ENCODE measurements around the gene SALL2. TPM values are rescaled to one million over a fixed set of nuclear protein-coding genes. Genes with fewer than 3 reads are reported as not detected.

Gene SALL2
- total and polyA plus RNA-seq, 2 of the 8 experiments (the other 6 are each of a cell fraction or from before 2014, with no cell fraction given) = 310 to 360 TPM

DNA sequence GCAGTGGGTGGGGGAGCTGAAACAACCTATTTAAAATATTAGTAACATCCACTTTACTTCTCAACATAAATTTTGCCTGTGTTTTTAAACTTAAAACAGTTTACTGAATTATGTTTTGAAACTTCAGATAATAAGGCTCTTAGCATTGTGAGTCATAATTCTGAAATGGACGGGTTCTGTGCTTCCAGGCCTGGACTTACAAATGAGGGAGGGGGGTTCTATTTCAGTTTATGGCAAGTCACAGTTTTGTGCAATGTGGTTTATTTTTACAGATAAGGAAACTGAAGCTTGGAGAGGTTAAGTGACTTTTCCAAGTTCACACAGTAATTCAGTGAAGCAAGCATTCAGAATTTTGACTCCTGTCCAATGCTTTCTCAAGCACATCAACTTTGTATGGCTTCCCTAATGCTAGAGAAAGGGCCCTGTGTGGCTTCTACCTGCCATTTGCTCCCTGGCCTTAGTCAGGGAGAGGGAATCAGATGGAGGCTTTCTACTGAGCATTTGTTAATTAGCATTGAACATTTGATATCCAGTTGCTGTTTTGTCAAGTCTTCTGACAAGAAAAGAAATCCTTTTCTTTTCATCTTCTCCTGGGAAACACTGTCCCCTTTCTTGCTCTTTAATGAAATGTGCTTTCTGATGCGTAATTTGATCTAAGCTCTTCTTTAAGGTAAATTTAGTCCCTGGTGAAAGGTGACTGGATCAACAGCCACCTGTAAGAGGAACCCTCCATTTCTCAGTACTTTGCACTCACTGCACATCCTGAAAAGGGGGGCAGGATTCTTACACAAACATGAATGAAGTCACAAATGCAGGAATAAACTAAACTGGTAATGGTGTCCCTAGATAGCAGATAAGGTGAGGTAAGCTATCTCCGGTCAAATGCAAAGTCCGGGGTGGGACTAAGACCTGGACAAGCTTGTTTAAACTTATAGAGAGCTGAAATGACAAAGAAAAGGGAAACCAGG lies 2.5 kb upstream of the SALL2 start (continued):
- no peak for TF ChIP-seq ZNF274 (IDR thresholded peaks at IDR 0.05; ENCODE audit: borderline replicate concordance, extremely low read depth, low read length)
- TF ChIP-seq, protein P1, sequence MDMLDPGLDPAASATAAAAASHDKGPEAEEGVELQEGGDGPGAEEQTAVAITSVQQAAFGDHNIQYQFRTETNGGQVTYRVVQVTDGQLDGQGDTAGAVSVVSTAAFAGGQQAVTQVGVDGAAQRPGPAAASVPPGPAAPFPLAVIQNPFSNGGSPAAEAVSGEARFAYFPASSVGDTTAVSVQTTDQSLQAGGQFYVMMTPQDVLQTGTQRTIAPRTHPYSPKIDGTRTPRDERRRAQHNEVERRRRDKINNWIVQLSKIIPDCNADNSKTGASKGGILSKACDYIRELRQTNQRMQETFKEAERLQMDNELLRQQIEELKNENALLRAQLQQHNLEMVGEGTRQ (IDR thresholded peaks at IDR 0.05; ENCODE audit: low read length) = no peak
- TF ChIP-seq RXRA (IDR thresholded peaks at IDR 0.05; ENCODE audit: insufficient read depth, low read depth, low read length) = no peak
- no peak for TF ChIP-seq CEBPB (IDR thresholded peaks at IDR 0.05; ENCODE audit: low read depth, low read length)
- TF ChIP-seq SAP30 (IDR thresholded peaks at IDR 0.05; ENCODE audit: insufficient read depth, insufficient replicate concordance, low read length) = no peak
- no peak for TF ChIP-seq RAD21 (IDR thresholded peaks at IDR 0.05 in 1 of 2, conservative IDR thresholded peaks at IDR 0.05 in 1 of 2; ENCODE audit: low read depth in 2 of 2, low read length in 2 of 2)
